NB4 (cell line): ENCODE results near the gene HOXB2.

Source experiments
- DNase-seq: peaks from one replicate; pipeline ENCODE4 v3.0.0; 2010; ENCODE audit warnings: low read depth
- H3K4me3 ChIP-seq: one replicate; pipeline ENCODE4 v1.5.1; 2011; ENCODE audit warnings: mild to moderate bottlenecking, low read depth, low read length, moderate library complexity
- CTCF ChIP-seq: IDR thresholded peaks from one replicate; pipeline ENCODE4 v1.5.1; 2012; ENCODE audit warnings: low read depth, low read length
- MAX ChIP-seq: IDR thresholded peaks from 2 replicates; pipeline ENCODE4 v1.6.1; 2011; ENCODE audit warnings: low read depth, low read length
- MYC ChIP-seq: IDR thresholded peaks from 2 replicates; pipeline ENCODE4 v1.6.1; 2011; ENCODE audit warnings: low read depth, low read length
- POLR2A ChIP-seq: IDR thresholded peaks from 2 replicates; pipeline ENCODE4 v1.6.1; 2011; ENCODE audit warnings: mild to moderate bottlenecking; ENCODE audit not compliant: insufficient read length; ENCODE audit errors: extremely low read depth

HOXB2 gene

GRCh38 chr17:48528153-48528935 is 16.6 kb downstream of the HOXB2 start:
- DNase-seq, result no peak
- TF ChIP-seq MAX, result no peak
- no peak overlapping the region for H3K4me3 ChIP-seq

GRCh38 chr17:48527547-48527932 is 17.4 kb downstream of the HOXB2 start:
- no peak for DNase-seq
- no peak for TF ChIP-seq MAX
- TF ChIP-seq MYC, result no peak
- TF ChIP-seq CTCF, result no peak
- TF ChIP-seq POLR2A, result no peak
- H3K4me3 ChIP-seq, result no peak overlapping the region

- DNase-seq, result no peak
- no peak overlapping the region for H3K4me3 ChIP-seq
- no peak for TF ChIP-seq MYC
- no peak for TF ChIP-seq POLR2A
- TF ChIP-seq MAX, result no peak
- no peak for TF ChIP-seq CTCF
These were observed 18.0 kb downstream of the HOXB2 start for GRCh38 chr17:48526608-48527546.

GRCh38 chr17:48523010-48523409 is 21.9 kb downstream of the HOXB2 start:
- H3K4me3 ChIP-seq, result no peak overlapping the region
- peak; percentile 19 for DNase-seq
- no peak for TF ChIP-seq CTCF
- TF ChIP-seq POLR2A, result no peak
- TF ChIP-seq MYC, result no peak
- TF ChIP-seq MAX, result no peak

GRCh38 chr17:48522031-48522653 is 22.8 kb downstream of the HOXB2 start:
- no peak for TF ChIP-seq MYC
- no peak for TF ChIP-seq MAX
- no peak for TF ChIP-seq POLR2A
- TF ChIP-seq CTCF, result no peak
- no peak for DNase-seq
- no peak overlapping the region for H3K4me3 ChIP-seq
